H1 (cell line): ENCODE data around the gene C9.

Experiments
- ASH2L ChIP-seq: fragments of 200-600, 300-600 bp; sonication (generic); IDR thresholded peaks from one replicate; pipeline ENCODE4 v1.7.1; 2017; ENCODE audit warnings: low read length
- CEBPB ChIP-seq: IDR thresholded peaks from 2 replicates; pipeline ENCODE4 v1.6.1; 2012; ENCODE audit warnings: low read depth, low read length
- EP300 ChIP-seq, 2 experiments: IDR thresholded peaks; 1 replicate in 1 of 2; 2 replicates in 1 of 2; pipeline ENCODE4 v1.6.1; 2011 to 2012; ENCODE audit warnings: low read depth in 2 of 2, low read length in 2 of 2, mild to moderate bottlenecking in 2 of 2, borderline replicate concordance in 1 of 2, inconsistent platforms in 1 of 2, moderate library complexity in 1 of 2
- HDAC2 ChIP-seq, 2 experiments: fragments of 300-600 bp in 1 of 2; sonication (generic) in 1 of 2; IDR thresholded peaks; 2 replicates each; pipeline ENCODE4 v1.6.1; 2011 to 2012; ENCODE audit warnings: low read depth in 2 of 2, low read length in 2 of 2, mild to moderate bottlenecking in 2 of 2, moderate library complexity in 2 of 2, borderline replicate concordance in 1 of 2, inconsistent platforms in 1 of 2
- POLR2A ChIP-seq, 2 experiments: IDR thresholded peaks; 1 replicate in 1 of 2; 2 replicates in 1 of 2; pipeline ENCODE4 v1.6.1; 2011; ENCODE audit warnings: low read depth in 2 of 2, low read length in 2 of 2, mild to moderate bottlenecking in 2 of 2; ENCODE audit errors: control extremely low read depth in 1 of 2
- POLR2AphosphoS5 ChIP-seq: IDR thresholded peaks from 2 replicates; pipeline ENCODE4 v1.6.1; 2011; ENCODE audit warnings: low read depth, low read length
- TAF1 ChIP-seq: IDR thresholded peaks from 2 replicates; pipeline ENCODE4 v1.6.1; 2011; ENCODE audit warnings: mild to moderate bottlenecking, low read depth, low read length
- TEAD4 ChIP-seq: IDR thresholded peaks from 2 replicates; pipeline ENCODE4 v1.6.1; 2012; ENCODE audit warnings: low read depth, low read length, inconsistent platforms, mixed read lengths
- TF ChIP-seq, protein P1 (sequence below), 3 experiments: IDR thresholded peaks; 1 replicate in 2 of 3; 2 replicates in 1 of 3; pipeline versions ENCODE4 v1.5.1 to v1.6.1; 2011; ENCODE audit warnings: low read length in 3 of 3, mild to moderate bottlenecking in 3 of 3, inconsistent platforms in 2 of 3, low read depth in 1 of 3, moderate library complexity in 1 of 3; ENCODE audit not compliant: insufficient read depth in 1 of 3; ENCODE audit errors: control extremely low read depth in 1 of 3

GRCh38 chr5:39411985-39412384 is 47.7 kb upstream of the C9 start:
- TF ChIP-seq ASH2L (no peak), POLR2AphosphoS5 (no peak), CEBPB (no peak), POLR2A (IDR thresholded peaks at IDR 0.05; ENCODE audit: control extremely low read depth in 1 of 2, low read depth in 2 of 2, low read length in 2 of 2) (no peak), HDAC2 (IDR thresholded peaks at IDR 0.05; ENCODE audit: borderline replicate concordance in 1 of 2, low read depth in 2 of 2, low read length in 2 of 2) (no peak), TAF1 (no peak), TEAD4 (no peak), EP300 (IDR thresholded peaks at IDR 0.05; ENCODE audit: borderline replicate concordance in 1 of 2, low read depth in 2 of 2, low read length in 2 of 2) (no peak)
- TF ChIP-seq, protein P1, sequence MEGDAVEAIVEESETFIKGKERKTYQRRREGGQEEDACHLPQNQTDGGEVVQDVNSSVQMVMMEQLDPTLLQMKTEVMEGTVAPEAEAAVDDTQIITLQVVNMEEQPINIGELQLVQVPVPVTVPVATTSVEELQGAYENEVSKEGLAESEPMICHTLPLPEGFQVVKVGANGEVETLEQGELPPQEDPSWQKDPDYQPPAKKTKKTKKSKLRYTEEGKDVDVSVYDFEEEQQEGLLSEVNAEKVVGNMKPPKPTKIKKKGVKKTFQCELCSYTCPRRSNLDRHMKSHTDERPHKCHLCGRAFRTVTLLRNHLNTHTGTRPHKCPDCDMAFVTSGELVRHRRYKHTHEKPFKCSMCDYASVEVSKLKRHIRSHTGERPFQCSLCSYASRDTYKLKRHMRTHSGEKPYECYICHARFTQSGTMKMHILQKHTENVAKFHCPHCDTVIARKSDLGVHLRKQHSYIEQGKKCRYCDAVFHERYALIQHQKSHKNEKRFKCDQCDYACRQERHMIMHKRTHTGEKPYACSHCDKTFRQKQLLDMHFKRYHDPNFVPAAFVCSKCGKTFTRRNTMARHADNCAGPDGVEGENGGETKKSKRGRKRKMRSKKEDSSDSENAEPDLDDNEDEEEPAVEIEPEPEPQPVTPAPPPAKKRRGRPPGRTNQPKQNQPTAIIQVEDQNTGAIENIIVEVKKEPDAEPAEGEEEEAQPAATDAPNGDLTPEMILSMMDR (IDR thresholded peaks at IDR 0.05; ENCODE audit: control extremely low read depth in 1 of 3, insufficient read depth in 1 of 3, low read depth in 1 of 3, low read length in 3 of 3), result no peak
